ENCODE results near the gene ABCD2.
A peak's percentile ranks its signal among the peaks of the same experiment; 100 is the strongest.
"Not testable (repeated sequence)": the region's sequence is repeated elsewhere in the genome, so short reads cannot be mapped to it uniquely, and the experiment has no call there.

ABCD2 gene

DNA sequence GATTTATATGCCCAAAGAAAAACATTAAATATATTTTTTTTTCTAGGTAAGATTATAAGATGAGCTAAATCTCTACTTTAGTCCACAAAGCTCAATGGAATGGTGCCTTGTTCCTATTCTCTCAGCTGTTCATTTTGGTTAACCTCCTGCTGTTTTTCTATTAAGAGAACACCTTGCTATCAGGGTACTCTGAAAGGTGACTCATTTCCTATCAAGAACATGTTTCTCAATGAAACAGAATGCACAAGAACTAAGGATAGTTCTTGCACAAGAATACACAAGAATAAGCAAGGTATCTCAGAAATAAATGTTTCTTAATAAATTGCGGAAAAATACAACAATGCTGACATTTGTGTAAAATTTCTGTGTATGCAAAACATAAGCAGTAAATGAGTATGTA lies 14.1 kb downstream of the ABCD2 start:
- no peak for DNase-seq (ENCODE audit: low read depth)
- no peak overlapping the region for H3K4me3 ChIP-seq (ENCODE audit: low read depth, low read length)
- TF ChIP-seq, protein P1, sequence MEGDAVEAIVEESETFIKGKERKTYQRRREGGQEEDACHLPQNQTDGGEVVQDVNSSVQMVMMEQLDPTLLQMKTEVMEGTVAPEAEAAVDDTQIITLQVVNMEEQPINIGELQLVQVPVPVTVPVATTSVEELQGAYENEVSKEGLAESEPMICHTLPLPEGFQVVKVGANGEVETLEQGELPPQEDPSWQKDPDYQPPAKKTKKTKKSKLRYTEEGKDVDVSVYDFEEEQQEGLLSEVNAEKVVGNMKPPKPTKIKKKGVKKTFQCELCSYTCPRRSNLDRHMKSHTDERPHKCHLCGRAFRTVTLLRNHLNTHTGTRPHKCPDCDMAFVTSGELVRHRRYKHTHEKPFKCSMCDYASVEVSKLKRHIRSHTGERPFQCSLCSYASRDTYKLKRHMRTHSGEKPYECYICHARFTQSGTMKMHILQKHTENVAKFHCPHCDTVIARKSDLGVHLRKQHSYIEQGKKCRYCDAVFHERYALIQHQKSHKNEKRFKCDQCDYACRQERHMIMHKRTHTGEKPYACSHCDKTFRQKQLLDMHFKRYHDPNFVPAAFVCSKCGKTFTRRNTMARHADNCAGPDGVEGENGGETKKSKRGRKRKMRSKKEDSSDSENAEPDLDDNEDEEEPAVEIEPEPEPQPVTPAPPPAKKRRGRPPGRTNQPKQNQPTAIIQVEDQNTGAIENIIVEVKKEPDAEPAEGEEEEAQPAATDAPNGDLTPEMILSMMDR (IDR thresholded peaks at IDR 0.05; ENCODE audit: insufficient read depth, low read depth, low read length, missing control alignments): no peak

DNA sequence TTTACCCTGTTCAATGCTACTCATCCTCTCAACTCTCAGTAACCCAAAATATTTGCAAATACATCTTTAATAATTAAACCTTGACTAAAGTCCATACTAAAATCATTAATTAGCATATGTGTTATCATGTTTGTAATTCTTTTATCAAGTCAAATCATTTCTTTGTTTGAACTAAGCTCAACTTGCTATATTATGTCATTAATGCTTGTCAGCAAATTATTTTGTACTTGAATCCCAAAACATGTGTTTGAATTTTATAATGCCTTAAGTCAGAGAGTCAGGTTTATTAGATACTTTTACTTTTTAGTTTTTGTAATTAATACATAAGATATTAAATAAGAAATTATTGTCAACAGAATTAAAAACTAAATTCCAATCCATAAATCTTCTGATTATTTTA lies 16.5 kb downstream of the ABCD2 start:
- TF ChIP-seq, protein P1 (IDR thresholded peaks at IDR 0.05; ENCODE audit: insufficient read depth, low read depth, low read length, missing control alignments): no peak
- DNase-seq (ENCODE audit: low read depth): no peak
- H3K4me3 ChIP-seq (ENCODE audit: low read depth, low read length): no peak overlapping the region

DNA sequence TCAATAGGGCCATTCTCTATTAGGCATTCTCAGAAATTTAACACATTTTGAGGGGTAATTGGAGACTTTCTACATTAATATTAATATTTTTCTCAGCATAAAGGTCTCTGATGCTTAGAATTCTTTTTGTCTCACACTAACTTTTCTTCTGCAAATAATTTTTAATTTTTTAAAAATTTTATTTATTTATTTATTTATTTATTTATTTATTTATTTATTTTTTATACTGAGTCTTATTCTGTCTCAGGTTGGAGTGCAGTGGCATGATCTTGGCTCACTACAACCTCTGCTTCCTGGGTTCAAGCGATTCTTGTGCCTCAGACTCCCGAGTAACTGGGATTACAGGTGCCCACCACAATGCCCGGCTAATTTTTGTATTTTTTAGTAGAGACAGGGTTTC lies 17.7 kb downstream of the ABCD2 start:
- DNase-seq (ENCODE audit: low read depth); H3K4me3 ChIP-seq (ENCODE audit: low read depth, low read length): not testable (repeated sequence)

DNA sequence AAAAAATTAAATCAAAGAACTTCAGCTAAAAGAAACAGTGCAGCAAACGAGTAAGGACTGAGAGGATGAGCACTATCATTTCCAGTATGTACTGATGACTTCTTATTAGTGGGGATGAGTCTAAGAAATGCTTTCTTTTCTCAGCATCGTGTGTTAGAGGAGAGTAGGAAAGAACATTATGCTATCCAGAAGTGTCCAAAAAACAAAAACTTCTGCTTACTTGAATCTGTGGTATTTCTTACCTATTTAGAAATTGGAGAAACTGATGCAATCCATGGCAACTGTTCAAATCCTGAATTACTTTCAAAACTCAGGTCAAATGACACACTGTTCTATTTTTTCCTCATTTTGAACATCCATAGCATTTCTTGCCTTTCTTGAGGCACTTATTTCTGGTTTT lies 23.7 kb downstream of the ABCD2 start:
- TF ChIP-seq, protein P1 (IDR thresholded peaks at IDR 0.05; ENCODE audit: insufficient read depth, low read depth, low read length, missing control alignments): no peak
- DNase-seq (ENCODE audit: low read depth): no peak
- H3K4me3 ChIP-seq (ENCODE audit: low read depth, low read length): no peak overlapping the region

DNA sequence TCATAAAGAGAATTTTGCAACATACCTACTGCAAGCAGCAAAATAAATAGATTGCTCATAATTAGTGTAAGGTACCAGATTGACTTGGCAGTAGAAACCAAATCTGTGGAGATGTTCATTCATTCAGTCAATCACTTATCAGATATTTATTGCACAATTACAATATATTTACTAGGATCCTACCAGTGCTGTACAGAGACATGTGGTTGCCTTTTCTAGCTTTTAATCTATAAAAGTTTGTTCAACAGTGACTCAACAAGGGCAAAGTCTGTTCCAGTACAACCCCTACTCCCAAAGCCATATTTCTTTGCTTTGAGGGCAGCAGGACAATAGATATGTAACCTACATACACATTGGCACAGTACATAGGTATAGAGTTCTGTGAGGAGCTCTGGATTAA lies 27.3 kb downstream of the ABCD2 start:
- TF ChIP-seq, protein P1 (IDR thresholded peaks at IDR 0.05; ENCODE audit: insufficient read depth, low read depth, low read length, missing control alignments): no peak
- no peak for DNase-seq (ENCODE audit: low read depth)
- no peak overlapping the region for H3K4me3 ChIP-seq (ENCODE audit: low read depth, low read length)

DNA sequence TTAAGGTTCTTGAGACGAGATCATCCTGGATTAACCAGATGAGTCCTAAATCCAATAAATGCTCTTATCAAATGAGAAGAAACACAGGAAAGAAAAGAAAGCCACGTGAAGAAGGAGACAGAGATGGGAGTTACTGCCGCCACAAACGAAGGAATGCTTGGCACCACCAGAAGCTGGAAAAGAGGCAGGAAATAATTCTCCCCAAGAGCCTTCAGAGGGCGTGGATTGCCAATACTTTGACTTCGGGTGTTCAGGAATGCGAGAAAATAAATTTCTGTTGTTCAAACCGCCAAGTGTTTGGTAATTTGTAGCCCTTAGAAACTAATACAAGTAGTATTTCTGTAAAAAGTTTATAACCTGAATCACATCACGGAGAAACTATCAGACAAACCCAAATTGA lies 31.3 kb downstream of the ABCD2 start:
- TF ChIP-seq, protein P1 (IDR thresholded peaks at IDR 0.05; ENCODE audit: insufficient read depth, low read depth, low read length, missing control alignments): no peak
- DNase-seq (ENCODE audit: low read depth): no peak
- H3K4me3 ChIP-seq (ENCODE audit: low read depth, low read length): no peak overlapping the region

DNA sequence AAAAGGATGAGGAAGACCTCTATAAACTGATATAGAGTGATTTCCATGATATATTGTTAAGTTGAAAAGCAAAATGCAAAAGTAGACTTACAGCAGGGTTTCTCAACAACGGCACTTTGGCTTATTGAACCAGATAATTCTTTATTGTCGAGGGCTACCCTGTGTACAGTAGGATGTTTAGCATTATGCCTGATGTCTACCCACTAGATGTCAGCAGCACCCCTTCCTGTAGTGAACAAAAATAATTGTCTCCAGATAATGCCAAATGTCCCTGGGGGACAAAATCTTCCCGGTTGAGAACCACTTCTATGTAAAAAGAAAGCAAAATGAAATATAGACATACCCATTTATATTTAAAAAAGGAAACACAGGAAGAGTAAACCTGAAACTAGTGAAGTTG lies 32.4 kb downstream of the ABCD2 start:
- TF ChIP-seq, protein P1 (IDR thresholded peaks at IDR 0.05; ENCODE audit: insufficient read depth, low read depth, low read length, missing control alignments): peak; percentile 42
- no peak overlapping the region for H3K4me3 ChIP-seq (ENCODE audit: low read depth, low read length)
- DNase-seq (ENCODE audit: low read depth): peak; percentile 50

All from GM12865 (cell line).